ENCODE data around the gene MEI4. TPM values are rescaled to one million over a fixed set of nuclear protein-coding genes. Genes with fewer than 3 reads are reported as not detected.
"Not testable (repeated sequence)": the region's sequence is repeated elsewhere in the genome, so short reads cannot be mapped to it uniquely, and the experiment has no call there.

Gene MEI4
- total RNA-seq, 2 experiments from 2014 or later, result not detected

DNA sequence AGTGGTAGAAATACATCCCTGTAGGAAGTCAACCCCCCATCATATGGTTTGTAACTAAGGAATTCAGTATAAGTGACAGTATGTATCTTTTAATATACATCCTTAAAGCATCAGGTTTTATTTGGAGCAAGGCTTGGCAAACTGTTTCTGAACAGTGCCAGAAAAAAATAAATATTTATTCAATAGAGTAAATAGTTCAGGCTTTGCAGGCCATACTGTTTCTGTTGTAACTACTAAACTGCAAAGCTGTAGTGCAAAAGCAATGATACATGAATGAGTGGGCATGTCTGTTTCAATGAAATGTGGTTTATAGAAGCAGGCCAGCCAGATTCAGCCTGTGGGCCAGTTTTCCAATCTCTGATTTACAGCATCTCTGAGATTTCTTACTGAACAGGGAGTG is 977 bp downstream of the MEI4 start:
- Mint-ChIP-seq H3K36me3 (no peaks in the 10 kb centered on the region), H3K27ac (no peak overlapping the region), H3K4me3 (no peak overlapping the region), H3K4me1 (no peaks in the 10 kb centered on the region), H3K9me3 (ENCODE audit: low read depth) (no peaks in the 10 kb centered on the region), H3K27me3 (peaks cover 1% of the 10 kb centered on the region)
- ATAC-seq (no peak), DNase-seq (no peak)
- CTCF ChIA-PET, result no interaction called here

GRCh38 chr6:77655035-77655434 is 2.2 kb downstream of the MEI4 start:
- H3K4me1 Mint-ChIP-seq; H3K27ac Mint-ChIP-seq; H3K4me3 Mint-ChIP-seq; DNase-seq; H3K9me3 Mint-ChIP-seq (ENCODE audit: low read depth); CTCF ChIA-PET; H3K27me3 Mint-ChIP-seq; ATAC-seq; H3K36me3 Mint-ChIP-seq: not testable (repeated sequence)

DNA sequence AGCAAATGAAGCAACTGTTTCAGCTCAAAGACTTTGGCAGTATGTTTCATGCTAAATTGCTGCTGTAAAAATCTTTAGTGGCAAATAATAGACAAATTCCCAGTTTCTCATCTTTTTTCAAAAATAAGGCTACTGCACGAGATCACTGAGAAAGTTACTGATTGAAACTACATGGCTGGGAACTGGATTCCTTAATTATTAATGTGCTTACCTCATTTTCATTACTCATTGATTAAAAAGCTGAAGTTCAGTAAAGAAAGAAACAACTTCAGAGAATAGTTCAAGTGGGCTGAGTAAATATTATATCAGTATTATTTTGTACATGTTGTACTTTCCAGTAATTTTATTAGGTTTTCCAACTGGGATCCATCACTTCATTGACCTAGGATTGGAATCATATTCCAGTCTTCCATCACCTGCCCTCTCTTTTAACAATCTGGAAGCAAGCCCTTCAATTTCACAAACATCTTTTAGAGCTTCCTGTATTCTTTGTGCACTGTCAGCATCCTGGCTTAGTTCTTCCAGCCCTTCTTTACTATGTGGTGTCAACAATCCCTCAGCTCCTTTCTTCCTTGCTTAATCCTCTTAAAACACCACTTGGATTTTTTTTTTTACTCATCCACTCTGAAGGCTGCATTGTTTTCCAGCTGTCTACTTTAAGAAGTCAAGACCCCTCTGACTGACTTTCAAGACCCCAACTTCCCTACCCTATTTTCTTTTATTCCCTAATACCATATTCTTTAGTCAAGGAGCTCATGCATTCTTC is 4.3 kb downstream of the MEI4 start:
- Mint-ChIP-seq H3K27me3 (no peaks in the 10 kb centered on the region), H3K27ac (no peak overlapping the region), H3K9me3 (ENCODE audit: low read depth) (no peaks in the 10 kb centered on the region), H3K4me1 (no peaks in the 10 kb centered on the region), H3K4me3 (no peak overlapping the region), H3K36me3 (no peaks in the 10 kb centered on the region)
- DNase-seq (no peak), ATAC-seq (no peak)
- CTCF ChIA-PET, result no interaction called here

DNA sequence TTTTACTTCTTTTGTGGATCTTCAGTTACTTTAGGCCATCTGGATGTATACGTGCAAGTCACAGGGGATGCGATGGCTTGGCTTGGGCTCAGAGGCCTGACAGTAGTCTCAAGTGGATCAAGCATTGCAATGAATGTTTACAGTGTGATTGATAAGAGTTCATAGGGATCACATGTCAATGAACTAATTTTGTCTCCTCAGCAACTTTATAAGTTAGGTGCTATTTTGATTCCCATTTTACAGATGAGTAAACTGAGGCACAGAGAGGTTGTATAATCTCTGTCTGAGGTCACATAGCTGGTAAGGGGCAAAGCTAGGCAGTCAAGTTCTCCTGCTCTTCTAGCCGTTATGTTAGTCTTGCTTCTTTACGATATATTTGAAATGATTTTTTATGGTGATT is 13.5 kb downstream of the MEI4 start:
- H3K4me1 Mint-ChIP-seq, result no peaks in the 10 kb centered on the region
- no peak overlapping the region for H3K27ac Mint-ChIP-seq
- DNase-seq, result no peak
- no peaks in the 10 kb centered on the region for H3K27me3 Mint-ChIP-seq
- CTCF ChIA-PET, result no interaction called here
- no peaks in the 10 kb centered on the region for H3K36me3 Mint-ChIP-seq
- no peak overlapping the region for H3K4me3 Mint-ChIP-seq
- H3K9me3 Mint-ChIP-seq (ENCODE audit: low read depth), result peaks cover 2% of the 10 kb centered on the region
- ATAC-seq, result no peak

DNA sequence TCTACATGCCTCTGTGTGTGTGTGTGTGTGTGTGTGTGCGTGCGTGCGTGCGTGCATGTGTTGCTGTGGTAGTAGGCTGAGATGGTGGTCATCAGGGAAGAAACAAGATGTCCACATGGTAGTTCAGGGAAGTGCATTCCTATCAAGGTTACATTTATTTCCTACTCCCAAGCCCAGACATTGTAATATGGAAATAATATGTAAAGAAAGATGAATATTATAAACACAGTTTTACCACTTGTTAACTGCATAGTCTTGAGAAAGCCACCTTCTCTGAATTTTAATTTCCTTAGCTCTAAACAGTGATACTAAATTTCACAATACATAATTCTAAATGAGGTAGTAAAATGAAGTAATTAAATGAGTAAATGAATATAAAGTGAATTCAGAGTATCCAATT is 14.0 kb downstream of the MEI4 start:
- no peaks in the 10 kb centered on the region for H3K36me3 Mint-ChIP-seq
- ATAC-seq (no peak), DNase-seq (no peak)
- H3K4me1 Mint-ChIP-seq, result no peaks in the 10 kb centered on the region
- H3K9me3 Mint-ChIP-seq (ENCODE audit: low read depth), result peaks cover 2% of the 10 kb centered on the region
- H3K27me3 Mint-ChIP-seq, result no peaks in the 10 kb centered on the region
- H3K4me3 Mint-ChIP-seq, result no peak overlapping the region
- no peak overlapping the region for H3K27ac Mint-ChIP-seq
- CTCF ChIA-PET, result no interaction called here

GRCh38 chr6:77669913-77670312 is 17.1 kb downstream of the MEI4 start:
- H3K27me3 Mint-ChIP-seq, result no peaks in the 10 kb centered on the region
- H3K4me1 Mint-ChIP-seq, result no peaks in the 10 kb centered on the region
- H3K36me3 Mint-ChIP-seq, result no peaks in the 10 kb centered on the region
- no peak overlapping the region for H3K4me3 Mint-ChIP-seq
- ATAC-seq (no peak), DNase-seq (no peak)
- peaks cover 2% of the 10 kb centered on the region for H3K9me3 Mint-ChIP-seq (ENCODE audit: low read depth)
- CTCF ChIA-PET, result no interaction called here
- H3K27ac Mint-ChIP-seq, result no peak overlapping the region

GRCh38 chr6:77674211-77674610 is 21.4 kb downstream of the MEI4 start:
- Mint-ChIP-seq H3K36me3 (no peaks in the 10 kb centered on the region), H3K27ac (no peak overlapping the region), H3K9me3 (ENCODE audit: low read depth) (no peaks in the 10 kb centered on the region), H3K4me1 (no peaks in the 10 kb centered on the region), H3K27me3 (no peaks in the 10 kb centered on the region), H3K4me3 (no peak overlapping the region)
- no peak for DNase-seq
- CTCF ChIA-PET, result no interaction called here
- no peak for ATAC-seq

- Mint-ChIP-seq H3K4me1 (no peaks in the 10 kb centered on the region), H3K27me3 (no peaks in the 10 kb centered on the region), H3K36me3 (no peaks in the 10 kb centered on the region), H3K27ac (no peak overlapping the region), H3K9me3 (ENCODE audit: low read depth) (no peaks in the 10 kb centered on the region), H3K4me3 (no peak overlapping the region)
- DNase-seq (no peak), ATAC-seq (no peak)
- CTCF ChIA-PET, result no interaction called here
Observed at GRCh38 chr6:77678048-77678447, 25.2 kb downstream of the MEI4 start.

GRCh38 chr6:77683515-77683914 is 30.7 kb downstream of the MEI4 start:
- Mint-ChIP-seq H3K27ac (no peak overlapping the region), H3K4me3 (no peak overlapping the region), H3K9me3 (ENCODE audit: low read depth) (no peaks in the 10 kb centered on the region), H3K4me1 (no peaks in the 10 kb centered on the region), H3K27me3 (no peaks in the 10 kb centered on the region), H3K36me3 (no peaks in the 10 kb centered on the region)
- CTCF ChIA-PET, result no interaction called here
- ATAC-seq, result no peak
- DNase-seq, result no peak

GRCh38 chr6:77686931-77687330 is 34.1 kb downstream of the MEI4 start:
- Mint-ChIP-seq H3K27ac (no peak overlapping the region), H3K4me1 (no peaks in the 10 kb centered on the region), H3K27me3 (no peaks in the 10 kb centered on the region), H3K9me3 (ENCODE audit: low read depth) (no peaks in the 10 kb centered on the region), H3K4me3 (no peak overlapping the region), H3K36me3 (no peaks in the 10 kb centered on the region)
- CTCF ChIA-PET, result no interaction called here
- DNase-seq (no peak), ATAC-seq (no peak)

DNA sequence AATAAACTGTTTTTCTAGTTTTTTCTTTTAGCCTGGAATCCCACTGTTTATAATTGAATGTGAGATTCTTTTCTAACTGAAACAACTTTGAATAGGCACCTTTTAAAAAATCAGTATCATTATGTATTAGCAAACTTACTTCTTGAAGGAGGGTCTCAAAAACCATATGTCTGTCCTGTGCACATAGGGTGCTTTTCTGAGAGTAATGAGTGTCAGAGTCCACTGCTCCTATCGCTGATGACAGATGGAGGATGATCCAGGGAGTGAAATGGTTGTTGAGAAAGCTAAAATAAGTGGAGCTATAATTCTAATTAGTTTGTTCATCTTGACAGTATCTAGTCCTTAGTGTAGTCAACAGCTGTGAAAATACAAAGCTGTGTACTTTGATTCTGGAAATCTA is 35.8 kb downstream of the MEI4 start:
- H3K36me3 Mint-ChIP-seq, result no peaks in the 10 kb centered on the region
- CTCF ChIA-PET, result no interaction called here
- no peak for DNase-seq
- H3K9me3 Mint-ChIP-seq (ENCODE audit: low read depth), result no peaks in the 10 kb centered on the region
- no peaks in the 10 kb centered on the region for H3K27me3 Mint-ChIP-seq
- H3K4me3 Mint-ChIP-seq, result no peak overlapping the region
- no peak for ATAC-seq
- no peak overlapping the region for H3K27ac Mint-ChIP-seq
- H3K4me1 Mint-ChIP-seq, result no peaks in the 10 kb centered on the region

GRCh38 chr6:77700095-77700494 is 47.3 kb downstream of the MEI4 start:
- H3K27me3 Mint-ChIP-seq; H3K27ac Mint-ChIP-seq; H3K4me1 Mint-ChIP-seq; DNase-seq; H3K4me3 Mint-ChIP-seq; ATAC-seq; H3K36me3 Mint-ChIP-seq; CTCF ChIA-PET; H3K9me3 Mint-ChIP-seq (ENCODE audit: low read depth): not testable (repeated sequence)

- CTCF ChIA-PET, result no interaction called here
- no peaks in the 10 kb centered on the region for H3K36me3 Mint-ChIP-seq
- H3K4me1 Mint-ChIP-seq, result no peaks in the 10 kb centered on the region
- DNase-seq (no peak), ATAC-seq (no peak)
- peaks cover 9% of the 10 kb centered on the region for H3K9me3 Mint-ChIP-seq (ENCODE audit: low read depth)
- H3K27me3 Mint-ChIP-seq, result no peaks in the 10 kb centered on the region
- H3K4me3 Mint-ChIP-seq, result no peak overlapping the region
- H3K27ac Mint-ChIP-seq, result no peak overlapping the region
Observed at GRCh38 chr6:77707603-77708002, 54.8 kb downstream of the MEI4 start.

GRCh38 chr6:77715588-77715987 is 62.7 kb downstream of the MEI4 start:
- no peaks in the 10 kb centered on the region for H3K36me3 Mint-ChIP-seq
- no peaks in the 10 kb centered on the region for H3K4me1 Mint-ChIP-seq
- ATAC-seq (no peak), DNase-seq (no peak)
- H3K27ac Mint-ChIP-seq, result no peak overlapping the region
- CTCF ChIA-PET, result no interaction called here
- peaks cover 2% of the 10 kb centered on the region for H3K9me3 Mint-ChIP-seq (ENCODE audit: low read depth)
- H3K27me3 Mint-ChIP-seq, result no peaks in the 10 kb centered on the region
- H3K4me3 Mint-ChIP-seq, result no peak overlapping the region

DNA sequence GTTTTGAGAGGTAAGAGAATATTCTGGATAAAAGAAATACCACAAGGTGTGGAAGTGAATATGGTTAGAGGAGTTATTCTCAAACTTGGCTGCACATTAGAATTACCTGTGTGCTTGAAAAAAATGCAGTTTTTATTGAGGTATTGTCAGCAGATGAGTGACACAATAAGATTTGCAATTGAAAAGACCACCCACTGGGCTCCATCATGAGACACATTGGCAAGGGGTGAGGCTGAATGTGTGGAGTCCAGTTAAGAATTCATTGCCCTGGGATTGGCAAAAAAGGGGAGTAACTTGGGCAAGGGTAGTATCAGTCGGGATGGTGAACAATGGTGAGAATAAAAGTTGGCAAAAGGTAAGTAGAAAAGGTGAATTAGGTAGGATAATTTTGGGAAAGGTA is 63.5 kb downstream of the MEI4 start:
- Mint-ChIP-seq H3K27ac (no peak overlapping the region), H3K4me1 (no peaks in the 10 kb centered on the region), H3K27me3 (no peaks in the 10 kb centered on the region), H3K36me3 (no peaks in the 10 kb centered on the region), H3K4me3 (no peak overlapping the region), H3K9me3 (ENCODE audit: low read depth) (peaks cover 2% of the 10 kb centered on the region)
- DNase-seq, result no peak
- CTCF ChIA-PET, result no interaction called here
- ATAC-seq, result no peak
